Fibroblast of the aortic adventitia (primary cell): ENCODE data around the gene HEMK1. TPM values are rescaled to one million over a fixed set of nuclear protein-coding genes. Genes with fewer than 3 reads are reported as not detected.

Experiments used
- DNase-seq: peaks from one replicate; pipeline ENCODE4 v3.0.0-alpha.2; 2010; ENCODE audit warnings: low read depth
- H3K4me3 ChIP-seq: 2 replicates; pipeline ENCODE4 v1.5.1; 2011; ENCODE audit warnings: low read depth, mild to moderate bottlenecking, control low read depth, low read length, moderate library complexity
- total RNA-seq: library from RNA; depleted of rRNA; stranded (reverse); fragments of >200 nt; gene quantifications from 2 replicates; pipeline ENCODE4 v1.2.3, GENCODE V29; 2012; ENCODE audit warnings: low replicate concordance
- TF ChIP-seq, protein P1 (sequence below): IDR thresholded peaks from 2 replicates; pipeline ENCODE4 v1.5.1; 2011; ENCODE audit warnings: mild to moderate bottlenecking, low read length, control low read depth, inconsistent platforms; ENCODE audit not compliant: insufficient read depth

The HEMK1 gene
- total RNA-seq, 1 donor: 14.4 TPM

- DNase-seq: peak; percentile 46
- TF ChIP-seq, protein P1, sequence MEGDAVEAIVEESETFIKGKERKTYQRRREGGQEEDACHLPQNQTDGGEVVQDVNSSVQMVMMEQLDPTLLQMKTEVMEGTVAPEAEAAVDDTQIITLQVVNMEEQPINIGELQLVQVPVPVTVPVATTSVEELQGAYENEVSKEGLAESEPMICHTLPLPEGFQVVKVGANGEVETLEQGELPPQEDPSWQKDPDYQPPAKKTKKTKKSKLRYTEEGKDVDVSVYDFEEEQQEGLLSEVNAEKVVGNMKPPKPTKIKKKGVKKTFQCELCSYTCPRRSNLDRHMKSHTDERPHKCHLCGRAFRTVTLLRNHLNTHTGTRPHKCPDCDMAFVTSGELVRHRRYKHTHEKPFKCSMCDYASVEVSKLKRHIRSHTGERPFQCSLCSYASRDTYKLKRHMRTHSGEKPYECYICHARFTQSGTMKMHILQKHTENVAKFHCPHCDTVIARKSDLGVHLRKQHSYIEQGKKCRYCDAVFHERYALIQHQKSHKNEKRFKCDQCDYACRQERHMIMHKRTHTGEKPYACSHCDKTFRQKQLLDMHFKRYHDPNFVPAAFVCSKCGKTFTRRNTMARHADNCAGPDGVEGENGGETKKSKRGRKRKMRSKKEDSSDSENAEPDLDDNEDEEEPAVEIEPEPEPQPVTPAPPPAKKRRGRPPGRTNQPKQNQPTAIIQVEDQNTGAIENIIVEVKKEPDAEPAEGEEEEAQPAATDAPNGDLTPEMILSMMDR: no peak
- no peak overlapping the region for H3K4me3 ChIP-seq
Measured at GRCh38 chr3:50525987-50526386, 43.3 kb upstream of the HEMK1 start.

- DNase-seq: no peak
- TF ChIP-seq, protein P1: no peak
Measured at GRCh38 chr3:50530001-50530970, 39.0 kb upstream of the HEMK1 start.

DNA sequence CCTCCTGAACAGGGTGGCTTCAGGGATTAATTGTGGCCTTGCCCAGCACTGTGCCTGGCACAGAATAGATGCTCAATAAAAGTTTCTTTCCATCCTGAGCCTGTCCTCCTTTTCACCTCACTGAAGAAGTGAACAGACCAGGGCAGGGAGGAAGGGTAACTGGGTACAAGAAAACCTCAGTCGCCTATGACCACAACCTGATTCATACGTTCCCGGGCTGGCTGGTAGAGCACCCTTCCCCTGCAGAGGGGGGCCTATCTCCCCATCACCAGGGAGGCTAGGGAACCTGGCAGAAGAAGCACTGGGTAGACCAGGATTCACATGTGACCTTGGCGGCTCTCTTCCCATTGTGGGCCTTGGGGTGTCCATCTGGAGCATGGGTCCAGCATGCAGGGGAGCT is 38.1 kb upstream of the HEMK1 start:
- TF ChIP-seq, protein P1: no peak
- DNase-seq: no peak
- no peak overlapping the region for H3K4me3 ChIP-seq

More at GRCh38 chr3:50530001-50530970, 39.0 kb upstream of the HEMK1 start:
- H3K4me3 ChIP-seq: no peak overlapping the region

- TF ChIP-seq, protein P1: peak; percentile 10
- no peak overlapping the region for H3K4me3 ChIP-seq
- DNase-seq: no peak
Measured at GRCh38 chr3:50532062-50532705, 37.1 kb upstream of the HEMK1 start.

DNA sequence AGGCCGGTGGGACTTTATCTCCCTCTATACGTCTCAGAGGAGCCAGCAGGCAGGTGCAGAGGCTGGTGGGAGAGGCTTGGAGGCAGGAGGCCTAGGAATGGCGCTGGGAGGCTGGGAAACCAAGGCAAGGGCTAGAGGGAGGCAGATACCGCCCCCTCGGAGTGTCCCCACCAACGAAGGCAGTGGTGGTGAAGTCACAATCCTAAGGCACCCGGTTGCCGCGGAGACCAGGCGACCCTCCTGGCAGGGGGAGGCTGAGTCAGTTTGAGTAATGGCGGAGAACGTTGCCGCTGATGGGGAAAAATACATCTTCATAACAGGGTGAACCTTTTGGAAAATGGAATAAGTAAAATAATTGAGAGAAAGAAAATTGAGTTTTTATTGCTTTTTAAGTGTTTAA is 36.0 kb upstream of the HEMK1 start:
- no peak for DNase-seq
- H3K4me3 ChIP-seq: no peak overlapping the region
- TF ChIP-seq, protein P1: no peak

DNA sequence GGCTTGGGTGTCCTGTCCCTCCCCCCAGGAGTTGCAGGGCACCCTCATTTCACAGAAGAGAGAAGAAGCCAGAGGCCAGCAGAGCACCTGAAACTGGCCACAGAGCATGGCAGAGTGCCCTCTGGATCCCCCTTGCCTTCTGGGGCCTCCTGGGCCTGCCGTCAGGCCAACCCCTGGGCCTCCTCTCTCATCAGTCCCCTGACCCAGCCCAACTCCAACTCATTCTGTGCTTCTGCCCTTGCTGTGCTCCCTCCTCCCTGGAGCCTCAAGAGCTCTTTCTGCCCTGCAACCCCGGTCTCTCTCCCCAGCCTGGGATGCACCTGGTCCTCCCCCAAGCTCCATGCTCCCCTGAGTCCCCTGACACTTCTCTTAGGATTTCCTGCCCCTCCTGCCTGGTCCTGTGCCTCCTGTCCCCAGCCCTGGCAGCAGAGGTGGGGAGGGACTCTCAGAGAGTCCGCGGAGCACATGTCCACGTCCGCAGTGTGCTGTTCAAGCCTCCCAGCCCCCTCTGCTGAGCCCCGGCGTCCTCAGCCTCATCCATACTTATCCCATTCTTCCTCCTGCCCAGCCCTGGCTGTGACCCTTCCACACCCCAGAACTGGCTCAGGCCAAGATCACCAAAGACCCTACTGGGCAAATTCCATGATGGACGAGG is 35.4 kb upstream of the HEMK1 start:
- no peak for DNase-seq
- TF ChIP-seq, protein P1: no peak
- no peak overlapping the region for H3K4me3 ChIP-seq
